Measurements from ENCODE around the gene SLIT3.

SLIT3 gene

GRCh38 chr5:168872246-168872645 is 428.7 kb downstream of the SLIT3 start:
- Histone ChIP-seq H3K27ac (ENCODE audit: low read depth, low read length) (no peak overlapping the region), H3K36me3 (ENCODE audit: low read length) (no peaks in the 10 kb centered on the region), H3F3A (ENCODE audit: insufficient read depth) (no peaks in the 10 kb centered on the region), H3K9ac (ENCODE audit: low read length) (no peak overlapping the region), H4K20me1 (ENCODE audit: low read depth, low read length) (no peaks in the 10 kb centered on the region), H3K4me2 (ENCODE audit: low read depth, low read length, poor library complexity, severe bottlenecking) (no peak overlapping the region), H3K79me2 (ENCODE audit: insufficient read depth, low read length) (no peaks in the 10 kb centered on the region), H3K27me3 (ENCODE audit: low read length) (no peaks in the 10 kb centered on the region), H3K9me2 (replicated peaks; ENCODE audit: insufficient read depth, low read length) (no peaks in the 10 kb centered on the region), H3K9me3 (ENCODE audit: insufficient read depth, low read length) (no peaks in the 10 kb centered on the region), H3K4me3 (ENCODE audit: insufficient read depth, low read length, poor library complexity, severe bottlenecking) (no peak overlapping the region), H2AFZ (ENCODE audit: low read depth, low read length, severe bottlenecking) (no peak overlapping the region)
- no peak for TF ChIP-seq CTCF (IDR thresholded peaks at IDR 0.05; ENCODE audit: insufficient read depth, low read length, poor library complexity, severe bottlenecking)
- no peak for TF ChIP-seq EZH2phosphoT487 (conservative IDR thresholded peaks at IDR 0.05; ENCODE audit: low read length)

DNA sequence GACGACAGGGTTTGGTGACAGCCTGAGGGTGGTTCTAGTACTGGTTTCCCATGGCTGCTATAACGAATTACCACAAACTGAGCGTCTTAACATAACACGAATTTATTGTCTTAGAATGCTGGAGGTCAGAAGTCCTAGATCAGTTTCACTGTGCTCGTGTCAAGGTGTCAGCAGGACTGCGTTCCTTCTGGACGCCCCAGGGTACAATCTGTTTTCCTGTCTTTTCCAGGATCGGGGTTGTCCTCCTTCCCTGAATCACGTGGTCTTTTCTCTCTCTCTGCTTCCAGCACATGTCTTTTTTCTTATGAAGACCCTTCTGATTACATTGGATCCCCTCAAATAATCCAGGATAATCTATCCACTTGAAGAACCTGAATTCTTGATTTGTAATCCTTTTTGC is 430.0 kb downstream of the SLIT3 start:
- TF ChIP-seq CTCF (IDR thresholded peaks at IDR 0.05; ENCODE audit: insufficient read depth, low read length, poor library complexity, severe bottlenecking) (no peak), EZH2phosphoT487 (conservative IDR thresholded peaks at IDR 0.05; ENCODE audit: low read length) (no peak)
- Histone ChIP-seq H3K9ac (ENCODE audit: low read length) (no peak overlapping the region), H3K27me3 (ENCODE audit: low read length) (no peaks in the 10 kb centered on the region), H3K4me2 (ENCODE audit: low read depth, low read length, poor library complexity, severe bottlenecking) (no peak overlapping the region), H3K79me2 (ENCODE audit: insufficient read depth, low read length) (no peaks in the 10 kb centered on the region), H3K27ac (ENCODE audit: low read depth, low read length) (no peak overlapping the region), H3K9me3 (ENCODE audit: insufficient read depth, low read length) (no peaks in the 10 kb centered on the region), H3K4me3 (ENCODE audit: insufficient read depth, low read length, poor library complexity, severe bottlenecking) (no peak overlapping the region), H3K9me2 (replicated peaks; ENCODE audit: insufficient read depth, low read length) (no peaks in the 10 kb centered on the region), H4K20me1 (ENCODE audit: low read depth, low read length) (no peaks in the 10 kb centered on the region), H2AFZ (ENCODE audit: low read depth, low read length, severe bottlenecking) (no peak overlapping the region), H3K36me3 (ENCODE audit: low read length) (no peaks in the 10 kb centered on the region), H3F3A (ENCODE audit: insufficient read depth) (no peaks in the 10 kb centered on the region)

GRCh38 chr5:168869615-168870227 is 431.2 kb downstream of the SLIT3 start:
- Histone ChIP-seq H3K79me2 (ENCODE audit: insufficient read depth, low read length) (no peaks in the 10 kb centered on the region), H3K27me3 (ENCODE audit: low read length) (no peaks in the 10 kb centered on the region), H3K27ac (ENCODE audit: low read depth, low read length) (no peak overlapping the region), H3K4me2 (ENCODE audit: low read depth, low read length, poor library complexity, severe bottlenecking) (no peak overlapping the region), H4K20me1 (ENCODE audit: low read depth, low read length) (no peaks in the 10 kb centered on the region), H3K9ac (ENCODE audit: low read length) (no peak overlapping the region), H3K9me2 (replicated peaks; ENCODE audit: insufficient read depth, low read length) (no peaks in the 10 kb centered on the region), H3K36me3 (ENCODE audit: low read length) (no peaks in the 10 kb centered on the region), H3K9me3 (ENCODE audit: insufficient read depth, low read length) (no peaks in the 10 kb centered on the region), H2AFZ (ENCODE audit: low read depth, low read length, severe bottlenecking) (no peak overlapping the region), H3F3A (ENCODE audit: insufficient read depth) (no peaks in the 10 kb centered on the region), H3K4me3 (ENCODE audit: insufficient read depth, low read length, poor library complexity, severe bottlenecking) (no peak overlapping the region)
- TF ChIP-seq CTCF (IDR thresholded peaks at IDR 0.05; ENCODE audit: insufficient read depth, low read length, poor library complexity, severe bottlenecking) (no peak), EZH2phosphoT487 (conservative IDR thresholded peaks at IDR 0.05; ENCODE audit: low read length) (no peak)

Measured in SU-DHL-6 (cell line).